Cardiac muscle cell (in vitro differentiated cells and primary cell): ENCODE data around the gene ABCA10. TPM values are rescaled to one million over a fixed set of nuclear protein-coding genes. Genes with fewer than 3 reads are reported as not detected.
A peak's percentile ranks its signal among the peaks of the same experiment; 100 is the strongest.

Experiments
- DNase-seq, 2 donors: peaks; one replicate each; pipeline versions ENCODE4 v3.0.0 to v3.0.0-alpha.2; 2010 to 2017; ENCODE audit warnings: low read depth in 1 of 2, low spot score in 1 of 2
- H3K27ac ChIP-seq: fragments of 200-600 bp; sonication (generic); 2 replicates; pipeline ENCODE4 v1.5.1; 2016
- H3K27me3 ChIP-seq: fragments of 200-600 bp; sonication (generic); 2 replicates; pipeline ENCODE4 v1.6.0; 2016; ENCODE audit warnings: control low read depth
- H3K36me3 ChIP-seq: fragments of 200-600 bp; sonication (generic); 2 replicates; pipeline ENCODE4 v1.5.1; 2016; ENCODE audit warnings: control low read depth
- H3K4me1 ChIP-seq: fragments of 200-600 bp; sonication (generic); 2 replicates; pipeline ENCODE4 v1.8.1; 2017; ENCODE audit warnings: low read depth, mild to moderate bottlenecking, mixed run types
- H3K4me3 ChIP-seq: fragments of 200-600 bp; sonication (generic); 2 replicates; pipeline ENCODE4 v1.5.1; 2016; ENCODE audit warnings: mild to moderate bottlenecking
- H3K9me3 ChIP-seq: fragments of 200-600 bp; sonication (generic); 2 replicates; pipeline ENCODE4 v1.5.1; 2017; ENCODE audit warnings: low read depth, mild to moderate bottlenecking, control low read depth
- polyA plus RNA-seq: library from polyadenylated mRNA; unstranded; fragments of >200 nt; fragmentation: Nextera tagmentation; extraction: Ambion mirVana; gene quantifications from 2 replicates; pipeline ENCODE4 v1.2.1, GENCODE V29; 2016
- total RNA-seq: library from RNA; depleted of rRNA; stranded (reverse); fragments of >200 nt; gene quantifications from 2 replicates; pipeline ENCODE4 v1.2.3, GENCODE V29; 2016
- TF ChIP-seq, protein P1 (sequence below): IDR thresholded peaks from 2 replicates; pipeline ENCODE4 v1.5.1; 2012; ENCODE audit warnings: low read depth, mild to moderate bottlenecking, low read length

The ABCA10 gene
- total and polyA plus RNA-seq, 2 experiments from 2014 or later: not detected

DNA sequence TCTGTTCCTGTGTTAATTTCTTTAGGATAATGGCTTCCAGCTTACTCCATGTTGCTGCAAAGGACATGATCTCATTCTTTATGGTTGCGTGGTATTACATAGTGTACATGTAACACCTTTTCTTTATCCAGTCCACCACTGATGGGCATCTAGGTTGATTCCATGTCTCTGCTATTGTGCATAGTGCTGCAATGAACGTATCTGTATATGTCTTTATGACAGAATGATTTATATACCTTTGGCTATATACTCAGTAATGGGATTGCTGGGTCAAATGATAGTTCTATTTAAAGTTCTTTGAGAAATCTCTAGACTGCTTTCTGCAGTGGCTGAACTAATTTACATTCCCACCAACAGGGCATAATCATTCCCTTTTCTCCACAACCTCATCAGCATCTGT is 39.8 kb downstream of the ABCA10 start:
- TF ChIP-seq, protein P1, sequence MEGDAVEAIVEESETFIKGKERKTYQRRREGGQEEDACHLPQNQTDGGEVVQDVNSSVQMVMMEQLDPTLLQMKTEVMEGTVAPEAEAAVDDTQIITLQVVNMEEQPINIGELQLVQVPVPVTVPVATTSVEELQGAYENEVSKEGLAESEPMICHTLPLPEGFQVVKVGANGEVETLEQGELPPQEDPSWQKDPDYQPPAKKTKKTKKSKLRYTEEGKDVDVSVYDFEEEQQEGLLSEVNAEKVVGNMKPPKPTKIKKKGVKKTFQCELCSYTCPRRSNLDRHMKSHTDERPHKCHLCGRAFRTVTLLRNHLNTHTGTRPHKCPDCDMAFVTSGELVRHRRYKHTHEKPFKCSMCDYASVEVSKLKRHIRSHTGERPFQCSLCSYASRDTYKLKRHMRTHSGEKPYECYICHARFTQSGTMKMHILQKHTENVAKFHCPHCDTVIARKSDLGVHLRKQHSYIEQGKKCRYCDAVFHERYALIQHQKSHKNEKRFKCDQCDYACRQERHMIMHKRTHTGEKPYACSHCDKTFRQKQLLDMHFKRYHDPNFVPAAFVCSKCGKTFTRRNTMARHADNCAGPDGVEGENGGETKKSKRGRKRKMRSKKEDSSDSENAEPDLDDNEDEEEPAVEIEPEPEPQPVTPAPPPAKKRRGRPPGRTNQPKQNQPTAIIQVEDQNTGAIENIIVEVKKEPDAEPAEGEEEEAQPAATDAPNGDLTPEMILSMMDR: no peak
- no peak for DNase-seq
- H3K27ac ChIP-seq: no peak overlapping the region
- no peaks in the 10 kb centered on the region for H3K27me3 ChIP-seq
- no peaks in the 10 kb centered on the region for H3K4me1 ChIP-seq
- no peak overlapping the region for H3K4me3 ChIP-seq
- H3K36me3 ChIP-seq: no peaks in the 10 kb centered on the region
- no peaks in the 10 kb centered on the region for H3K9me3 ChIP-seq

GRCh38 chr17:69188064-69188463 is 40.6 kb downstream of the ABCA10 start:
- Histone ChIP-seq H3K4me1 (no peaks in the 10 kb centered on the region), H3K9me3 (no peaks in the 10 kb centered on the region), H3K27ac (no peak overlapping the region), H3K27me3 (no peaks in the 10 kb centered on the region), H3K36me3 (no peaks in the 10 kb centered on the region), H3K4me3 (no peak overlapping the region)
- no peak for DNase-seq
- TF ChIP-seq, protein P1: no peak

DNA sequence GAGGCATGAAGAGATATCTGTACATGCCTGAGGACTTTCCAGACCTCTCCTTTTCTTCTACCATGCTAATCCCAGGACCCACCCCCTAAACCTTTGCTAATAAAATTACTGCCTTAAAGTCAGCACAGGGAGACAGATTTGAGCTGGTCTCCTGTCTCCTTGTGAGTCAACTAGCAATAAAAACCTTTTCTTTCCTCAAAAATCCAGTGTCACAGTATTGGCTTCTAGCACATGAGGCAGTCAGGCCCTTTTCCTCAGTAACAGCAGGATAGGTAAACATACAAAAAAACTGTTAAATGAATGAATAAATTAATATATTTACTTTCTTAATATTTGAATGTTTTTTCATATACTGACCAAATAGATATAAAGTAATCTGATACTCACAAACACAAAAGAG is 41.3 kb downstream of the ABCA10 start:
- TF ChIP-seq, protein P1: no peak
- DNase-seq: no peak
- Histone ChIP-seq H3K4me1 (no peaks in the 10 kb centered on the region), H3K4me3 (no peak overlapping the region), H3K27ac (no peak overlapping the region), H3K27me3 (no peaks in the 10 kb centered on the region), H3K36me3 (no peaks in the 10 kb centered on the region), H3K9me3 (no peaks in the 10 kb centered on the region)

DNA sequence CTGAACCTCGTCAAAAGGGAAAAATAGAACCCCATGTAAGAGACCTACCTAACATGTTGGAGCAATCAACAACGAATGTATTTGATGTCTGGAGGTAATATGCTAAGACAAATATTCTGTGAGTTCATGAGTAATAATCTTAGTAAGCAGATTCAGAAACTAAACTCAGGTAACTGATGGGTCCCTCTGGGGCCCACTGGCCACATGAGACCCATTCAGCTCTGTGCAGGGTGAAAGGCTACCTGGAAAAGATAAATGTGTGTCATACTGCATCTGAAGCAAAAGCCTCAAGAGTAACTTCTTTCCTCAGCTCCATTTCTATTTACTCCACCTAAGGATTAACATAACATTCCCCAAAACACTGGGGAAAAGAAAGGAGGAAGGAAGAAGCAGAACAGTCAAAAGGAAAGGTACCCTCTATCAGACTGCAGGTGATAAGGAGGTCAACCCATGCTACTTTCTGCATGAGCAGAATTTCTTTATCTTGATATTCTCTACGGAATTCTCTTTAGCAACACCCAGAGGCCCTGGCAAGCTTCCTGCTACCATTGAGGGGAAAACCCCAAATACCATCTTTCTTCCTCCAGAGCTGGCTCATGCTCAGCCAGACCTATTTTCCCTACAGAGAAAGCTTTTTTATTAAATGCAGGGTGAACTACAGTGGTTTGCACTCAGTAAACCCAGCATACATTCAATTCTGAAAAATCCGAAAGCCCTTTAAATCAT is 49.2 kb downstream of the ABCA10 start:
- no peak overlapping the region for H3K27ac ChIP-seq
- no peaks in the 10 kb centered on the region for H3K9me3 ChIP-seq
- H3K27me3 ChIP-seq: no peaks in the 10 kb centered on the region
- TF ChIP-seq, protein P1: no peak
- DNase-seq: peak in 1 of 2 donors; percentile 75
- H3K4me1 ChIP-seq: no peaks in the 10 kb centered on the region
- no peak overlapping the region for H3K4me3 ChIP-seq
- no peaks in the 10 kb centered on the region for H3K36me3 ChIP-seq

- TF ChIP-seq, protein P1: no peak
- Histone ChIP-seq H3K27me3 (no peaks in the 10 kb centered on the region), H3K4me1 (no peaks in the 10 kb centered on the region), H3K27ac (no peak overlapping the region), H3K4me3 (no peak overlapping the region), H3K36me3 (no peaks in the 10 kb centered on the region), H3K9me3 (no peaks in the 10 kb centered on the region)
- peak in 1 of 2 donors; percentile 3 for DNase-seq
Measured at GRCh38 chr17:69176457-69176795, 52.2 kb downstream of the ABCA10 start.
